ENCODE measurements around the gene MED27.

Gene MED27

GRCh38 chr9:131827821-131828369 lies 251.8 kb downstream of the MED27 start:
- no peak for TF ChIP-seq CTCF (conservative IDR thresholded peaks at IDR 0.05)
- H3K27ac ChIP-seq = no peak overlapping the region

- H3K27ac ChIP-seq = no peak overlapping the region
- no peak for TF ChIP-seq CTCF (conservative IDR thresholded peaks at IDR 0.05)
Measured at GRCh38 chr9:131826966-131827525, 252.6 kb downstream of the MED27 start.

DNA sequence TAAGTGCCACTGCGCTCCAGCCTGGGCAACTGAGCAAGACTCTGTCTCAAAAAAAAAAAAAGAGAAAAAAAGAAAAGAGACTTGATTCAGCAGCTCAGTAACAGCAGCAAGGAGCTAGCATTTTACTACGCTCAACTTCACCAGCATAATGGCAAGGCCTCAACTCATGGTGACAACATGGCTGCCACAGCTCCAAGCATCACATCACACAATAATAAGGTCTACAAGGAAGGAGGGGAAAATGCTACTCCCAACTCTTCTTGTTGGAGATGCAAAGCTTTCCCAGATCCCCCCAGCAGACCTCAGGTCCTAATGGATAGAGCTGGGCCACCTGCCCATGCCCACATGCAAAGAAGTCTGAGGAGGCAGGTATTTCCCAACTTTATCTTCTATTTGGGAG lies 253.6 kb downstream of the MED27 start:
- H3K27ac ChIP-seq = no peak overlapping the region
- no peak for TF ChIP-seq CTCF (conservative IDR thresholded peaks at IDR 0.05)

GRCh38 chr9:131824953-131825495 lies 254.6 kb downstream of the MED27 start:
- no peak for TF ChIP-seq CTCF (conservative IDR thresholded peaks at IDR 0.05)
- H3K27ac ChIP-seq = no peak overlapping the region

DNA sequence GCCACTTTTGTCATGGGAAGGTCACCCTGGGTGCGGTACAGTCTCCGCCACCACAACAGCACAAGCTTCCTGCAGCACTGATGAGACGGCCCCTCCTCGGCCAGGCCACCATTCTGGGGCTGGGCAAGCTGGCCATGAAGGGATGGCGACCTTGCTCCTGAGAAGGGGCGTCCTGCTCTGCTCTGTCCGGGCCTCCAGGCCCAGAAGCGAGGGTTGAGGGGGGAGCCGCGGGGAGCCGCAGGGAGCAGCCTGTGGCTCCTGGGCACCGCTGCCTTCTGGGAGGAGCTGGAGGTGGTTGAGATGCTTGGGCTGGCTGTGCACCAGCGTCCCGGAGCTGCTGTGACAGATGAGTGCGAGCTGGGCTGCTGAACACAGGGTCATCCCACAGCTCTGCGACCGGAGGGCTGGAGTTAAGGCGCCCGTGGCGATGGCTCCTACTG lies 255.5 kb downstream of the MED27 start:
- no peak overlapping the region for H3K27ac ChIP-seq
- TF ChIP-seq CTCF (conservative IDR thresholded peaks at IDR 0.05) = no peak

GRCh38 chr9:131823701-131824146 lies 255.9 kb downstream of the MED27 start:
- no peak overlapping the region for H3K27ac ChIP-seq
- TF ChIP-seq CTCF (conservative IDR thresholded peaks at IDR 0.05) = no peak

DNA sequence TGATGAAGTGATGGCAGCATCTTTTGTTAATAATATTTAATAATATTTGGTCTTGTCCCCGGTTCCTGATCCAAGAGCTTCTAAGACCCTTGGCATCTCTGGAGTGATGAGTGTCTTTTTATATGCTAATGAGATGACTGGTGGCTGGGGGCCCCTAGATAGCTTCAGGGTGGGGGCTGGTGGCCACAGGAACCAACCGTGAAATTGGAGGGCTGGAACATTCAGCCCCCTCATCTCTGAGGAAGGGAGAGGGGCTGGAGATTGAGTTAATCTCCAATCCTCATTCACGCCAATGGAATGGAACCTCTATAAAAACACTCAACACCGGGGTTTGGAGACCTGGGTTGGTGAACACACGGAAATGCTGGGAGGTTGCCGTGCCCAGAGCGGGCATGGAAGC lies 261.6 kb downstream of the MED27 start:
- TF ChIP-seq CTCF (conservative IDR thresholded peaks at IDR 0.05) = no peak

More for the DNA sequence above, 261.6 kb downstream of the MED27 start:
- no peak overlapping the region for H3K27ac ChIP-seq
